A673 (cell line): ENCODE results near the gene ACBD3.

Experiments used
- EZH2 ChIP-seq: fragments of 200-600 bp; sonication (generic); IDR thresholded peaks from 2 replicates; pipeline ENCODE4 v1.6.1; 2017; ENCODE audit warnings: borderline replicate concordance, low read depth, mild to moderate bottlenecking, mixed read lengths, antibody characterized with exemption, low read length; ENCODE audit not compliant: poor library complexity, severe bottlenecking
- TF ChIP-seq, protein P1 (sequence below): fragments of 300-800, 200-600 bp; sonication (generic); conservative IDR thresholded peaks from 2 replicates; pipeline ENCODE4 v1.5.1; 2017; ENCODE audit warnings: low read depth, mild to moderate bottlenecking, antibody characterized with exemption, low read length, moderate library complexity, mixed read lengths

DNA sequence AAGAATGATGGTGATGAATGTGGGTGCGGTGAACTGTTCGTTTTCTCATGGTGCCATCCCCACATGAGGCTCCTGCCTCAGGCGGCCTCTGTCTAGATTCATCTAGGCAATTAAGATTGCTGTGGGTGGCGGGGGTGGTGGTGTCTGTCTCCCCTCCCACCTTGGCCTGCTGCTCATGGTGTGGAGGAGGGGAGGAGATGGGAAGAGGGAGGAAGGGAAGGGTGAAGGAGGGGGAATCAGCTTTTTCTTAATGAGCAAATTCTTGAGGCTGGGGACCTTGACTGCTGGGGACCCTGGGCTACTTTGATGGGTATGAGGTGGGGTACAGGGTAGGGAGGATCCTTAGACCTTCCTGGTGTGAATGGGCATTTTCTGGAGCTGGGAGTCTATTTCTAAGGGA lies 68.2 kb downstream of the ACBD3 start:
- TF ChIP-seq, protein P1, sequence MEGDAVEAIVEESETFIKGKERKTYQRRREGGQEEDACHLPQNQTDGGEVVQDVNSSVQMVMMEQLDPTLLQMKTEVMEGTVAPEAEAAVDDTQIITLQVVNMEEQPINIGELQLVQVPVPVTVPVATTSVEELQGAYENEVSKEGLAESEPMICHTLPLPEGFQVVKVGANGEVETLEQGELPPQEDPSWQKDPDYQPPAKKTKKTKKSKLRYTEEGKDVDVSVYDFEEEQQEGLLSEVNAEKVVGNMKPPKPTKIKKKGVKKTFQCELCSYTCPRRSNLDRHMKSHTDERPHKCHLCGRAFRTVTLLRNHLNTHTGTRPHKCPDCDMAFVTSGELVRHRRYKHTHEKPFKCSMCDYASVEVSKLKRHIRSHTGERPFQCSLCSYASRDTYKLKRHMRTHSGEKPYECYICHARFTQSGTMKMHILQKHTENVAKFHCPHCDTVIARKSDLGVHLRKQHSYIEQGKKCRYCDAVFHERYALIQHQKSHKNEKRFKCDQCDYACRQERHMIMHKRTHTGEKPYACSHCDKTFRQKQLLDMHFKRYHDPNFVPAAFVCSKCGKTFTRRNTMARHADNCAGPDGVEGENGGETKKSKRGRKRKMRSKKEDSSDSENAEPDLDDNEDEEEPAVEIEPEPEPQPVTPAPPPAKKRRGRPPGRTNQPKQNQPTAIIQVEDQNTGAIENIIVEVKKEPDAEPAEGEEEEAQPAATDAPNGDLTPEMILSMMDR: no peak
- no peak for TF ChIP-seq EZH2
